ENCODE measurements around the gene PSG6. TPM values are rescaled to one million over a fixed set of nuclear protein-coding genes. Genes with fewer than 3 reads are reported as not detected.
"Not testable (repeated sequence)": the region's sequence is repeated elsewhere in the genome, so short reads cannot be mapped to it uniquely, and the experiment has no call there.

PSG6 gene
- total RNA-seq, 1 donor from 2014 or later, result not detected

DNA sequence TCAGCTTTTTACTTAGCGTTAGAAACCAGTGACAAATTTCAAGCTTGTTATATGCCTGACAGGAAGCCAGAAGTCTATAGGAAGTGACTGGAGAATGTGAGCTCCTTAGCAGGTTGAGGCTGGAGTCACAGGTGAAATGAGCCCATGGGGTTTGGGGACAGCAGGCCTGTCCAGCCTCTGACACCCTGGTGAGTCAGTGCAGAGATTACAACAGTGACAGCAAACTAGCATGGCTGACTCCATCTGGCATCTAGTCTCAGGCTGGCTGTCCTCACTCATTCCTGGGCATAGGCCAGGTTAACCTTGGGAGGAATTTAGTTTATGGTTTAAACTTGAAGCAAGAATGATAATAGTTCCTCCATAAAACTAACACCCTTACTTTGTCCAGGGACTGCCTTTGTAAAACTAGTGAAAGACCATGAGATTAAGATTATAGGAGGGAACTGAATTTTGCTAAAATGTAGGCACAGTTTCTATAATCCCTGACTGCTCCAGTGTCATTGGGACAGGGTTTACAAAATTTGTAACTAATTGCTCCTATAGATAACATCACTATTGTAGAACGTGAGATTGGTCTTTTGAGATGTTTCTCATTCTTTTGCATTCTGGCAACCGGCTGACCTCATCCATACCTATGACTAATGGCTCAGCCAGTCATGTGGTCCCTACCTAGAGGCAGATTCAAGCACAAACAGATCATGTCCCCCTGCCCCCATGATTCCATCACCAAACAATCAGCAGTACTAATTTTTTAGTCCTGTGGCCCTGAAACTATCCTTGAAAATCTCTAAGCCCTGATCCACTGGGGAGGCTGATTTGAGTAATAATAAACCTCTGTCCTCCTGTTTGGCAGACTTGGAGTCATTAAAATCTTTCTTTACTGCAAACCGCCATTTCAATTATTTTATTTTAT is 42.5 kb downstream of the PSG6 start:
- intact Hi-C loops (cut with DNase I); DNase-seq (ENCODE audit: low spot score); ATAC-seq: not testable (repeated sequence)

DNA sequence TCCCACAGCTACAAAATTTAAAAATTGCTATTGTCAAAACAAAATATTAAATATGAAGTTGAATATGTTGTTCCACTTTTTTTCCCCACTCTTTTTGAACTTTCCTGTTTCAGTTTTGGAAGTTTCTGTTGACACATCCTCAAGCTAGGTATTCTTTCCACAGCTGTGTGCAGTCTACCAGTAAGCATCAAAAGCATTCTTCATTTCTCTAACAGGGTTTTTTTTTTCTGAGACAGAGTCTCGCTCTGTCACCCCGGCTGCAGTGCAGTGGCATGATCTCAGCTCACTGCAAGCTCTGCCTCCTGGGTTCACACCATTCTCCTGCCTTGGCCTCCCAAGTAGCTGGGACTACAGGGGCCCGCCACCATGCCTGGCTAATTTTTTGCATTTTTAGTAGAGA is 43.6 kb downstream of the PSG6 start:
- DNase-seq (ENCODE audit: low spot score); ATAC-seq; intact Hi-C loops (cut with DNase I): not testable (repeated sequence)

DNA sequence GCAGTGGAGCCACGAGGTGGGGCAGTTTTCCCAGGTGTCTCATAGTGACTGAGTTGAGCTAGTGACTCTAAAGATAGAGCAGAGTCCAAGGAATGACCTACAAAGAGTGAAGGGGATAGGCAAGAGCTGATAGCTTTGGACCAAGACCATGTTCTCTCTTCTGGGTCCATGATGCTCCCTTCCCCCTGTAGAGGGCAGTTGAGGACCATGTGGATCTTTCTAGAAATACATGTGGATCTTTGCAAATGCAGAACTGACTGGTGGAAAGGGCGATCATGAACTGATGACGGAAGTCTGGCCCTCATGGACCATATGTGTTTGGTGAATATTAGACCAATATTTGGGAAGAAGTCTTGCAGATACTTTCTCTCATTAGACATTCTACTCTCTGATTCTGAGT is 45.1 kb downstream of the PSG6 start:
- intact Hi-C loops (cut with DNase I), result no loop called here
- ATAC-seq, result no peak

DNA sequence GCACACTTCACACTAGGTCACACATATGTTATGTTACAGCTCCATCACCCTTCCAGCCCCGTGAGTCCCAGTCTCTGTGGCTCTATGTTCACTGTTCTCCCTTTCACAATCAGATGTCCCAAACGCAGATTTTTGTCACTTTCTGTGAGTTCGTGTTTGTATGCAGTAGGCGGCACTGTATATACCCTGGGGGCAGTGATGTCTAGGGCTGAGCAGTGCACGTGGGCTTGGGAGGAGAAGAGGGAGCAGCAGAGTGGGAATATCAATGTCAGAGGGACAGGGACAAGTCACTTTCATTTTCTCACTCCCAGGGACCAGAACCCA is 60.2 kb downstream of the PSG6 start:
- DNase-seq (ENCODE audit: low spot score) (no peak), ATAC-seq (no peak)
- intact Hi-C loops (cut with DNase I), result no loop called here

More for the DNA sequence above, 45.1 kb downstream of the PSG6 start:
- no peak for DNase-seq (ENCODE audit: low spot score)

DNA sequence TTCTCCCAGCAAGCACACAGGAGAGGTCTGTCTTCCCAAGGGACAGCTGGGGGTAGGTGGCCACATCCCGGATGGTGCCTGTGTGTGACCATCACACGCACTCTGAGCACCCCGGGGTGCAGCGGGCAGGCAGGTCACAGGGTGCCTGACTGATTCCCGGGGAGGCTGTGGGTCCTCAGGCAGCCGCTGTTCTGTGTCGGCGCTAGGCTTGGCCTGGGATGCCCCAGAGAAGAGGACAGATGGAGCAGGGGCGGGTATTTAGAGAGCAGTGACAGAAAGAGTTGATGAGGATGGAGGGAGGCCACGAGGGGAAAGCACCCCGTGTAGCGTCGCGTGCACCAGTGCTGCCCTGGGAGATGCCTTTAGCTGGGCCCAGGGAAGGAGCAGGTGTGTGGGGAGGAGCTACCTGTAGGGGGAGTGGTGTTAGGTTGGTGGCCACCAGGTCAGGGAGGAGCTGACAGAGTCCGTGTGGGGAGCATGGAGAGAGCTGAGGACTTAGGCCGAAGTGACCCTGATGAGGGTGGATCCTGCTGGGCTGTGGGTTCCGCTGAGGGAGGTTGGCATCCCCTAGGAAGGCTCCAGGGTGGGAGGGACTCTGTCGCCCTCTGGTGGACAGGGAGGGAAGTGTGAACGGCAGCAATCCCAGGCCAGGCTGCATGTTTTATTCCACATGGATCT is 60.7 kb downstream of the PSG6 start:
- DNase-seq (ENCODE audit: low spot score); intact Hi-C loops (cut with DNase I); ATAC-seq: not testable (repeated sequence)

DNA sequence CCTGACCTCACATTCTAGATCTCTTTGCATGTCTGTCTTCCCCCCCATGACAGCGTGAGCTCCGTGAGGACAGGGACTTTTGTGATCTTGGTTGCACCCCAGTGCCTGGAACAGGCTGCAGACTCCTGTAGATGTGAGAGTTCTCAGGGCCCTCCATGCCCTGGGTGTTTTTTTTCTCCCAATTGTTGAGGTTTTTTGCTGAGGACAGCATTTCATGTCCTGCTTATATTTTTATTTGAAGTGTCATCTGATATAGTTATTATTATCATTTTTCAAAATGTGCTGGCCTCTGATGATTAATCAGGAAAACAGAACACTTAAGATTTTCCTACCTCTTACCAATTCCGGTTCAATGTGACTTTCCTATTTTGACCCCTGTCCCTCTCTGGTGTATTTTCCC is 62.9 kb downstream of the PSG6 start:
- DNase-seq (ENCODE audit: low spot score); intact Hi-C loops (cut with DNase I); ATAC-seq: not testable (repeated sequence)

DNA sequence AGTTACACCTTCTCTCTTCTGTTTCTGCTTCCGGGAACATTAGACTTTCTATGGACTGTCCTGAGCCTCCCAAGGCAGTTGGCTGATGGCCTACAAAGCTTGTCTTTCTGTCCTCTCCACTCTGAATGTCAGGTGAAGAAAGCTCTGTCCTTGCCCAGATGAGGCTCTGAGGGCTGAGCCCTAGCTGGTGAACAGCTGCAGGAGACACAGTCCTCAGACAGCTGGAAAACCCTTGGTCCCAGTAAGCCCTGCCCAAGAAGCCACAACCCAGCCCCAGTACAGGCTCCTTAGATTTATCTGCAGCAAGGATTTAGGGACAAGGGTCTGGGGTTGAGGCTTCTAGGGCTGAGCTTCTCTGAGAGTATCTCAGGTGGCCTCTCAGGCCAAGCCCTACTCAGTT is 64.5 kb downstream of the PSG6 start:
- intact Hi-C loops (cut with DNase I), result not testable (repeated sequence)

DNA sequence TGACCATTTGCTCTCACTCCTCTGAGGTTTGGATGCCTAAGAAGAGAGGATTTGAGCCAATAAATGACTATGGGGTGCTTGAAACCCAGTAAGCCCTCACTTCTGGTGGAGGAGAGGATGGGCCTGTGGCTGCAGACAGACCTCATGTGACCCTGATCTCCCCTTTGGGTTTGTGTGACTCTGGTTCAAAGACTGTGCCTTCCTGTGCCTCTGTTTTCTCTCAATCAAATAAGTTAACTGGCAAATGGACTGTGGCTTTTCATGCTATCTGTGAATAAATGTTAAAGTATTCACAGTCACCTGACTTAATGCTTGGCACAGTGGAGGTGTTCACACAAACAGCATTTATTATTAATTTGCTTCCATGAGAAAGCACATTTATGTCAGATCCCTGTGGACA is 64.9 kb downstream of the PSG6 start:
- ATAC-seq; DNase-seq (ENCODE audit: low spot score); intact Hi-C loops (cut with DNase I): not testable (repeated sequence)

More for the DNA sequence above, 64.5 kb downstream of the PSG6 start:
- not testable (repeated sequence) for DNase-seq (ENCODE audit: low spot score); ATAC-seq

Other genes starting within 250 kb of the PSG6 start
- gene PSG3, start 177.4 kb downstream of the PSG6 start, total RNA-seq, result not detected
- not detected for gene PSG8, start 152.2 kb downstream of the PSG6 start, total RNA-seq
- not detected for gene PSG1, start 38.2 kb downstream of the PSG6 start, total RNA-seq
- not detected for gene PSG7, start 19.3 kb upstream of the PSG6 start, total RNA-seq
- gene PSG11, start 108.6 kb upstream of the PSG6 start, total RNA-seq, result not detected
- not detected for gene PSG2, start 164.8 kb upstream of the PSG6 start, total RNA-seq